HepG2 (cell line): Measurements from ENCODE around the gene NECTIN2. TPM values are rescaled to one million over a fixed set of nuclear protein-coding genes. Genes with fewer than 3 reads are reported as not detected.
A peak's percentile ranks its signal among the peaks of the same experiment; 100 is the strongest.

ENCODE experiments used
- AGO2 ChIP-seq: fragments of 200-400 bp; formaldehyde crosslinking; optimal IDR thresholded peaks from 2 replicates; pipeline ENCODE3; 2017; ENCODE audit warnings: mild to moderate bottlenecking, low read depth, low read length, moderate library complexity
- DPF2 ChIP-seq: sonication (generic); formaldehyde crosslinking; IDR thresholded peaks from 2 replicates; pipeline ENCODE4 v1.4.0; 2020; ENCODE audit warnings: mild to moderate bottlenecking, low read depth, missing genetic modification reagents, borderline replicate concordance
- FOSL2 ChIP-seq: sonication (generic); formaldehyde crosslinking; IDR thresholded peaks from 2 replicates; pipeline ENCODE4 v1.4.0; 2020; ENCODE audit warnings: missing genetic modification reagents
- IRF2 ChIP-seq: IDR thresholded peaks from 2 replicates; pipeline ENCODE4 v1.6.1; 2018; ENCODE audit warnings: missing genetic modification reagents, missing compliant biosample characterization
- IRX3 ChIP-seq: sonication (generic); formaldehyde crosslinking; IDR thresholded peaks from 2 replicates; pipeline ENCODE4 v1.8.1; 2023; ENCODE audit warnings: mild to moderate bottlenecking, low read depth, missing genetic modification reagents, borderline replicate concordance
- KAT8 ChIP-seq: IDR thresholded peaks from 2 replicates; pipeline ENCODE4 v1.6.1; 2016; ENCODE audit warnings: missing genetic modification reagents, missing compliant biosample characterization
- KDM2A ChIP-seq: sonication (generic); formaldehyde crosslinking; IDR thresholded peaks from 2 replicates; pipeline ENCODE4 v1.4.0; 2020; ENCODE audit warnings: low read depth, missing genetic modification reagents, borderline replicate concordance
- MIXL1 ChIP-seq: IDR thresholded peaks from 2 replicates; pipeline ENCODE4 v1.6.1; 2016
- NR1H2 ChIP-seq: sonication (generic); formaldehyde crosslinking; IDR thresholded peaks from 2 replicates; pipeline ENCODE4 v1.8.1; 2022; ENCODE audit warnings: low read depth, missing genetic modification reagents, borderline replicate concordance
- STAT6 ChIP-seq: sonication (generic); formaldehyde crosslinking; IDR thresholded peaks from 2 replicates; pipeline ENCODE4 v1.4.0; 2020; ENCODE audit warnings: missing genetic modification reagents, mild to moderate bottlenecking, borderline replicate concordance
- SYNCRIP ChIP-seq: fragments of 200-400 bp; formaldehyde crosslinking; IDR thresholded peaks from 2 replicates; pipeline ENCODE4 v1.6.1; 2018; ENCODE audit warnings: mild to moderate bottlenecking, low read depth, low read length; ENCODE audit not compliant: insufficient read depth
- THRA ChIP-seq: sonication (generic); formaldehyde crosslinking; IDR thresholded peaks from 2 replicates; pipeline ENCODE4 v1.4.0; 2020; ENCODE audit warnings: missing genetic modification reagents, borderline replicate concordance
- TOPORS ChIP-seq: sonication (generic); formaldehyde crosslinking; IDR thresholded peaks from 2 replicates; pipeline ENCODE4 v1.8.0; 2023; ENCODE audit warnings: mild to moderate bottlenecking, missing genetic modification reagents
- ZBED4 ChIP-seq: sonication (generic); formaldehyde crosslinking; IDR thresholded peaks from 2 replicates; pipeline ENCODE4 v1.4.0; 2020; ENCODE audit warnings: missing genetic modification reagents, borderline replicate concordance
- ZEB1 ChIP-seq: IDR thresholded peaks from 2 replicates; pipeline ENCODE4 v1.6.1; 2012; ENCODE audit warnings: mild to moderate bottlenecking, low read depth, inconsistent platforms; ENCODE audit not compliant: insufficient replicate concordance
- ZNF280D ChIP-seq: sonication (generic); formaldehyde crosslinking; IDR thresholded peaks from 2 replicates; pipeline ENCODE4 v1.5.1; 2020; ENCODE audit warnings: mild to moderate bottlenecking, missing genetic modification reagents
- polyA plus RNA-seq, 8 experiments: library from polyadenylated mRNA; depleted of rRNA in 3 of 8; stranded (reverse) in 7 of 8; unstranded in 1 of 8; fragments of >200 nt; fragmentation: Illumina TruSeq in 4 of 8; extraction: Trizol in 4 of 8; gene quantifications; 2 replicates each; pipeline versions ENCODE4 v1.2.1 to v1.2.3, GENCODE V29; 2011 to 2016; ENCODE audit warnings: low read depth in 4 of 8, missing spikeins in 1 of 8, mixed read lengths in 1 of 8; ENCODE audit not compliant: insufficient read depth in 1 of 8
- total RNA-seq, 5 experiments: library from RNA; depleted of rRNA; stranded (reverse); fragments of >200 nt; fragmentation: Illumina TruSeq; extraction: Trizol; gene quantifications; 2 replicates each; pipeline ENCODE4 v1.2.3, GENCODE V29; 2016; ENCODE audit warnings: low read depth in 1 of 5

Gene NECTIN2
- total and polyA plus RNA-seq, 2 of the 13 experiments (the other 11 are each of a cell fraction or from before 2014, with no cell fraction given): 75.4 to 114 TPM

- peak; percentile 30; the same call in 1 of the 2 replicates for TF ChIP-seq ZBED4 (CRISPR knock-in tag)
- TF ChIP-seq IRX3: peak; percentile 64; the same call in 1 of the 2 replicates
- peak; percentile 54 for TF ChIP-seq IRF2 (CRISPR knock-in tag)
- peak; percentile 97 for TF ChIP-seq ZEB1
- 0 out of 2 replicates have a peak, but pooled peaks have one; percentile 14 for TF ChIP-seq MIXL1 (CRISPR knock-in tag)
- peak; percentile 42; the same call in 1 of the 2 replicates for TF ChIP-seq ZNF280D (CRISPR knock-in tag)
- peak; percentile 25; the same call in 1 of the 2 replicates for TF ChIP-seq KAT8 (CRISPR knock-in tag)
- TF ChIP-seq SYNCRIP: no peak
- no peak for TF ChIP-seq AGO2
- peak; percentile 42; the same call in 1 of the 2 replicates for TF ChIP-seq STAT6 (CRISPR knock-in tag)
- peak; percentile 71; the same call in 1 of the 2 replicates for TF ChIP-seq KDM2A (CRISPR knock-in tag)
- no peak for TF ChIP-seq NR1H2 (CRISPR knock-in tag)
- peak; percentile 18; the same call in 1 of the 2 replicates for TF ChIP-seq THRA
- 0 out of 2 replicates have a peak, but pooled peaks have one; percentile 19 for TF ChIP-seq DPF2 (CRISPR knock-in tag)
- TF ChIP-seq TOPORS (CRISPR knock-in tag): 0 out of 2 replicates have a peak, but pooled peaks have one; percentile 35
- peak; percentile 34; the same call in 1 of the 2 replicates for TF ChIP-seq FOSL2 (CRISPR knock-in tag)
Measured at GRCh38 chr19:44807652-44808462, 38.2 kb upstream of the NECTIN2 start (continued).
